Transverse colon (tissue), 4 donors: ENCODE measurements around the gene CHST13. TPM values are rescaled to one million over a fixed set of nuclear protein-coding genes. Genes with fewer than 3 reads are reported as not detected.

Experiments used
- DNase-seq: peaks from one replicate; pipeline ENCODE4 v3.0.0-alpha.2; 2019
- H3K27ac ChIP-seq, 4 donors: fragments of 200-600 bp; sonication (generic); 2 replicates each; pipeline ENCODE4 v1.5.1; 2016 to 2018; ENCODE audit warnings: inconsistent platforms in 4 of 4
- H3K27me3 ChIP-seq: fragments of 200-600 bp; sonication (generic); 2 replicates; pipeline ENCODE4 v1.5.1; 2017; ENCODE audit warnings: inconsistent platforms
- H3K36me3 ChIP-seq, 4 donors: fragments of 200-600 bp; sonication (generic); 2 replicates each; pipeline ENCODE4 v1.5.1; 2017 to 2019; ENCODE audit warnings: inconsistent platforms in 4 of 4
- H3K4me1 ChIP-seq, 4 donors: fragments of 200-600 bp; sonication (generic); 2 replicates each; pipeline ENCODE4 v1.5.1; 2017 to 2020; ENCODE audit warnings: inconsistent platforms in 4 of 4
- H3K4me3 ChIP-seq, 4 donors: fragments of 200-600 bp; sonication (generic); 1 replicate in 1 of 4; 2 replicates in 3 of 4; pipeline versions ENCODE4 v1.5.1 to v1.6.1; 2017 to 2019; ENCODE audit warnings: inconsistent platforms in 4 of 4
- H3K9me3 ChIP-seq, 2 donors: fragments of 200-600 bp; sonication (generic); 2 replicates each; pipeline ENCODE4 v1.5.1; 2017 to 2019; ENCODE audit warnings: inconsistent platforms in 2 of 2
- CTCF ChIP-seq, 5 experiments: fragments of 200-600 bp in 3 of 5; fragments of 450-650 bp in 2 of 5; sonication (generic) in 3 of 5; IDR thresholded peaks; 1 replicate in 2 of 5; 2 replicates in 3 of 5; pipeline ENCODE4 v1.5.1; 2016 to 2017; ENCODE audit warnings: antibody characterized with exemption in 5 of 5, inconsistent platforms in 3 of 5, mild to moderate bottlenecking in 2 of 5, moderate library complexity in 1 of 5
- EP300 ChIP-seq: sonication (generic); formaldehyde crosslinking; IDR thresholded peaks from one replicate; pipeline ENCODE4 v1.6.1; 2017; ENCODE audit warnings: antibody characterized with exemption, low read depth
- POLR2A ChIP-seq: fragments of 450-650 bp; IDR thresholded peaks from one replicate; pipeline ENCODE4 v1.6.1; 2016; ENCODE audit warnings: antibody characterized with exemption, mild to moderate bottlenecking, moderate library complexity
- POLR2AphosphoS5 ChIP-seq, 3 donors: sonication (generic); formaldehyde crosslinking; IDR thresholded peaks; one replicate each; pipeline ENCODE4 v1.6.1; 2016; ENCODE audit warnings: antibody characterized with exemption in 3 of 3
- WGBS, 2 donors: methylation state at CpG; one replicate each; pipeline ENCODE4 v1.1.5; 2018; ENCODE audit warnings: low coverage in 1 of 2; 5-methylcytosine and 5-hydroxymethylcytosine counted together
- in situ Hi-C, 4 donors: fragments of 200-750 bp; cut with MboI; loops; one replicate each; pipeline versions ENCODE4 v1.15.0 to v1.15.1; 2017; ENCODE audit warnings: low sequenced_read_pairs in 3 of 4, low pct_ligation_motif_present in 1 of 4, low pct_unique_long_range_greater_than_20kb in 1 of 4
- intact Hi-C: fragments of 100-400 bp; cut with DNase I; formaldehyde crosslinking; loops from one replicate; pipeline ENCODE4 v1.15.1; 2023; ENCODE audit warnings: low total_unique reads
- total RNA-seq, 4 donors: library from RNA; depleted of rRNA; stranded (reverse); fragments of >200 nt; gene quantifications; one replicate each; pipeline ENCODE4 v1.1.0, GENCODE V29; 2016

The CHST13 gene
- total RNA-seq, 4 donors from 2014 or later, result 2.0 to 6.4 (median 4.9) TPM; not detected in 1

DNA sequence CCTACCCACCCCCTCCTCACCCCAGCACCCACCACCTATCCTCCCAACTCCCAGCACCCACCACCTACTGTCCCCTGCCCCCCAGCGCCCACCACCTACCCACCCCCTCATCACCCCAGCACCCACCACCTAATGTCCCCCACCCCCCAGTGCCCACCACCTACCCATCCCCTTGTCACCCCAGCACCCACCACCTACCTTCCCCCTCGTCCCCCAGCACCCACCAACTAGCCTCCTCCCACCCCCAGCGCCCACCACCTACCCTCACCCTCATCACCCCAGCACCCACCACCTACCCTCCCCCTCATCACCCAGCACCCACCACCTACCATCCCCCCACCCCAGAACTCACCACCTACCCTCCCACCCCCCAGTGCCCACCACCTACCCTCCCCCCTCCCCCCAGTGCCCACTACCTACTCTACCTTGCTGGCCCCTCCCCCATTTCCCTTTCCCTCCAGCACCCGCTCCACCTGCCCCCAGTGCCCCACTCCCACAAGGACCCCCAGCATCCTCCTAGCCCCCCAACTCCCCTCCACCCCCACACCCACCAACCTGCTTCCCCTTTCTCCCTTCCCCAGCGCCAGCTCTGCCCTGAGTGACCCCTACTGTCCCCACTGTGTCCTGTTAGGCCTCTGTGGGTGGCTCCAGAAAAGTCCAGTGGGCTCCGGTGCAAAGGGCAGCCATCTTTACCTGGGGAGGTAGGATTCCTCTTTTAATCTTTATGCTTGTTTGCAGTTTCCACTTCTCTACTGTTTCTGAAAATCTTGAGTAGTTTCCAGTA is 7.6 kb upstream of the CHST13 start:
- no peaks in the 10 kb centered on the region for H3K4me1 ChIP-seq
- no peaks in the 10 kb centered on the region for H3K27me3 ChIP-seq
- H3K36me3 ChIP-seq, result no peaks in the 10 kb centered on the region
- no peak overlapping the region for H3K27ac ChIP-seq
- DNase-seq, result no peak
- H3K4me3 ChIP-seq, result no peak overlapping the region
- WGBS, 2 donors, result 80 to 91% methylated on average over 1 to 2 of the region's 6 CpGs
- no peaks in the 10 kb centered on the region for H3K9me3 ChIP-seq
- TF ChIP-seq POLR2A (no peak), EP300 (no peak), POLR2AphosphoS5 (IDR thresholded peaks at IDR 0.05) (no peak), CTCF (IDR thresholded peaks at IDR 0.05) (no peak)
- in situ Hi-C loops (no loop called here), intact Hi-C loops (no loop called here)

GRCh38 chr3:126516936-126517290 is 7.0 kb upstream of the CHST13 start:
- no peak for DNase-seq
- WGBS, 2 donors, result 67 to 80% methylated on average over 1 to 9 of the region's 9 CpGs
- Histone ChIP-seq H3K4me3 (no peak overlapping the region), H3K4me1 (no peaks in the 10 kb centered on the region), H3K27me3 (no peaks in the 10 kb centered on the region), H3K36me3 (no peaks in the 10 kb centered on the region), H3K27ac (no peak overlapping the region), H3K9me3 (no peaks in the 10 kb centered on the region)
- intact Hi-C loops (no loop called here), in situ Hi-C loops (no loop called here)
- TF ChIP-seq POLR2AphosphoS5 (IDR thresholded peaks at IDR 0.05) (no peak), CTCF (IDR thresholded peaks at IDR 0.05) (no peak), EP300 (no peak), POLR2A (no peak)

- DNase-seq, result no peak
- TF ChIP-seq EP300, result no peak
- TF ChIP-seq CTCF (IDR thresholded peaks at IDR 0.05), result no peak
- no peak for TF ChIP-seq POLR2AphosphoS5 (IDR thresholded peaks at IDR 0.05)
- TF ChIP-seq POLR2A, result no peak
- no peak within 1 kb of the TSS for H3K27ac ChIP-seq
- H3K27me3 ChIP-seq, result no peaks in the 10 kb centered on the region
- H3K9me3 ChIP-seq, result no peaks in the 10 kb centered on the region
- intact Hi-C loops (no loop called here), in situ Hi-C loops (no loop called here)
- H3K36me3 ChIP-seq, result no peaks in the 10 kb centered on the region
- WGBS, 2 donors, result 79% methylated on average over 13 of the region's 16 CpGs; no CpG with 5 or more reads in 1 of the 2 donors
- no peak within 1 kb of the TSS for H3K4me3 ChIP-seq
- H3K4me1 ChIP-seq, result no peaks in the 10 kb centered on the region
Measured at GRCh38 chr3:126517291-126517951, 6.5 kb upstream of the CHST13 start, which contains the start of gene UROC1. TSS of gene UROC1 (minus strand) at chr3:126517773. CDS start at chr3:126517719, 54 bp downstream.

DNA sequence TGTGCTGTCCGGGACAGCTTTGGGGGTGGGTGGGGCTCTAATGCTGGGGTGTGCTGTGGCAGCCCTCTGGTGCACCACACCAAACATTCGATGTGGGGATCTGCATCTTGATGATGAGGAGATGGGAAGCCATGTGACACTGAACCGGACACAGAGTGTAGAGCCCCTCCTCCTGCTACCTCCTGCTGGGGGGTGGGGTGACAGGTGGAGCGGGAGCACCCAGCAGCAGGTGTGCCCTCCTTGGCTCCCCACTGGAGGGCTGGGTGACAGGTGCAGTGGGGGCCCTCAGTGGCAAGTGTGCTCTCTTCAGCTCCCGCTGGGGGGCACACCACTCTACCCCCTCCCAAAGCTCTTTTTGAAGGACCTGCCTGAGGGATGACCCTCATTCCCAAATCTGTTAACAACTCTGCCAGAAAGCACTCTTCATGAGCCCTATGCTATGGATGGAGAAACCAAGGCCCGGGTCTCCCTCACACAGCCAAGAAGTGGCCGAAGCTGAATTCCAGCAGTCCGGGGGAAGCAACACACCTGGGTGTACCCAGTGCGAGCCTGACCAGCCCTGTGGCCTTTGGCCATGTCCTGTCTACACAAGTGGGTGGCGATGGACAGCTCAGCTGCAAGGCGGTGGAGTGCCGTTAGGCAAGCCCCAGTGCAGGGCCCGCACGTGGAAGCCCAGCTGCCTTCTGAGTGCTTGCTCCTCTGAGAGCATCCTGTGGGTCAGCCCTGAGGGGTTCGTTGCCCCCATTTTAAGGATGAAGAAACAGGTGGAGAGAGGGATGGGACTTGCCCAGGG is 5.8 kb upstream of the CHST13 start:
- 80% methylated on average over 13 of the region's 15 CpGs; no CpG with 5 or more reads in 1 of the 2 donors for WGBS, 2 donors
- peaks cover 0 to 1% (median 0%) of the 10 kb centered on the region in 4 donors for H3K4me1 ChIP-seq
- H3K27me3 ChIP-seq, result peaks cover 5% of the 10 kb centered on the region
- TF ChIP-seq POLR2AphosphoS5 (IDR thresholded peaks at IDR 0.05) (no peak), CTCF (IDR thresholded peaks at IDR 0.05) (no peak), EP300 (no peak), POLR2A (no peak)
- no peak overlapping the region for H3K4me3 ChIP-seq
- no peaks in the 10 kb centered on the region for H3K36me3 ChIP-seq
- intact Hi-C loops (no loop called here), in situ Hi-C loops (no loop called here)
- no peak for DNase-seq
- no peaks in the 10 kb centered on the region for H3K9me3 ChIP-seq
- H3K27ac ChIP-seq, result no peak overlapping the region
